HG02642 (cell line): ENCODE data around the gene LSMEM2.
"Not testable (repeated sequence)": the region's sequence is repeated elsewhere in the genome, so short reads cannot be mapped to it uniquely, and the experiment has no call there.

Experiments used
- ATAC-seq: cut with Tn5 transposase; IDR thresholded peaks from one replicate; pipeline ENCODE4 v1.9.1; 2021; ENCODE audit warnings: mild to moderate bottlenecking; ENCODE audit not compliant: unreplicated experiment, poor library complexity

Gene LSMEM2

GRCh38 chr3:50295553-50296431 is 16.9 kb downstream of the LSMEM2 start:
- ATAC-seq = no peak

GRCh38 chr3:50296721-50297383 is 18.0 kb downstream of the LSMEM2 start:
- ATAC-seq = no peak

GRCh38 chr3:50297384-50297775 is 18.5 kb downstream of the LSMEM2 start:
- ATAC-seq = no peak

GRCh38 chr3:50297896-50298725 is 19.2 kb downstream of the LSMEM2 start:
- ATAC-seq = no peak

GRCh38 chr3:50298836-50299637 is 20.1 kb downstream of the LSMEM2 start, which contains the start of the genes HYAL3 and NAA80:
TSS of gene HYAL3 (minus strand) at chr3:50299405. CDS start at chr3:50295602, 3,803 bp downstream.
TSS of gene NAA80 (minus strand) at chr3:50299405. CDS start at chr3:50297463, 1,942 bp downstream.
- ATAC-seq = peak; percentile 80

- no peak for ATAC-seq
These were observed 20.7 kb downstream of the LSMEM2 start for GRCh38 chr3:50299638-50299928.

- no peak for ATAC-seq
These were observed 21.2 kb downstream of the LSMEM2 start for GRCh38 chr3:50299929-50300680.

- ATAC-seq = no peak
These were observed 21.9 kb downstream of the LSMEM2 start for GRCh38 chr3:50300681-50301254.

GRCh38 chr3:50302095-50303012 is 23.5 kb downstream of the LSMEM2 start:
- no peak for ATAC-seq

GRCh38 chr3:50303013-50303815 is 24.3 kb downstream of the LSMEM2 start, which contains the start of gene HYAL1:
TSS of gene HYAL1 (minus strand) at chr3:50303574. CDS start at chr3:50302956, 618 bp downstream.
- ATAC-seq = no peak

GRCh38 chr3:50304601-50305000 is 25.7 kb downstream of the LSMEM2 start:
- ATAC-seq = no peak

GRCh38 chr3:50312041-50312440 is 33.2 kb downstream of the LSMEM2 start:
- ATAC-seq = not testable (repeated sequence)

- ATAC-seq = no peak
These were observed 35.5 kb downstream of the LSMEM2 start for GRCh38 chr3:50314342-50314741.

- ATAC-seq = no peak
These were observed 35.9 kb downstream of the LSMEM2 start for GRCh38 chr3:50314816-50315215.

- no peak for ATAC-seq
These were observed 37.9 kb downstream of the LSMEM2 start for GRCh38 chr3:50316657-50317242.

GRCh38 chr3:50317300-50317699 is 38.4 kb downstream of the LSMEM2 start:
- ATAC-seq = no peak

GRCh38 chr3:50318163-50318562 is 39.3 kb downstream of the LSMEM2 start:
- no peak for ATAC-seq
